Neutrophil (primary cell): Measurements from ENCODE around the gene OR52K2.
"Not testable (repeated sequence)": the region's sequence is repeated elsewhere in the genome, so short reads cannot be mapped to it uniquely, and the experiment has no call there.

Experiments
- H3K27ac ChIP-seq: fragments of 200-600 bp; sonication (generic); 2 replicates; pipeline ENCODE4 v1.5.1; 2016; ENCODE audit warnings: mild to moderate bottlenecking, moderate library complexity
- H3K27me3 ChIP-seq: fragments of 200-600 bp; sonication (generic); 2 replicates; pipeline ENCODE4 v1.6.0; 2016; ENCODE audit warnings: mild to moderate bottlenecking
- H3K36me3 ChIP-seq: fragments of 200-600 bp; sonication (generic); 2 replicates; pipeline ENCODE4 v1.5.1; 2017
- H3K4me1 ChIP-seq, 2 experiments: fragments of 200-600 bp in 1 of 2; sonication (generic) in 1 of 2; 1 replicate in 1 of 2; 2 replicates in 1 of 2; pipeline versions ENCODE4 v1.5.1 to v1.6.1; 2013 to 2016; ENCODE audit warnings: low read depth in 1 of 2, low read length in 1 of 2, mild to moderate bottlenecking in 1 of 2, moderate library complexity in 1 of 2; ENCODE audit not compliant: control insufficient read depth in 1 of 2, insufficient read depth in 1 of 2
- H3K4me3 ChIP-seq, 2 experiments: fragments of 200-600 bp in 1 of 2; sonication (generic) in 1 of 2; 1 replicate in 1 of 2; 2 replicates in 1 of 2; pipeline ENCODE4 v1.5.1; 2013 to 2016; ENCODE audit warnings: low read depth in 1 of 2, low read length in 1 of 2, mild to moderate bottlenecking in 1 of 2, moderate library complexity in 1 of 2
- H3K9me3 ChIP-seq: fragments of 200-600 bp; sonication (generic); 2 replicates; pipeline ENCODE4 v1.5.1; 2016
- TF ChIP-seq, protein P1 (sequence below): fragments of 200-600 bp; sonication (generic); IDR thresholded peaks from 2 replicates; pipeline ENCODE4 v1.5.1; 2016; ENCODE audit warnings: antibody characterized with exemption

OR52K2 gene

DNA sequence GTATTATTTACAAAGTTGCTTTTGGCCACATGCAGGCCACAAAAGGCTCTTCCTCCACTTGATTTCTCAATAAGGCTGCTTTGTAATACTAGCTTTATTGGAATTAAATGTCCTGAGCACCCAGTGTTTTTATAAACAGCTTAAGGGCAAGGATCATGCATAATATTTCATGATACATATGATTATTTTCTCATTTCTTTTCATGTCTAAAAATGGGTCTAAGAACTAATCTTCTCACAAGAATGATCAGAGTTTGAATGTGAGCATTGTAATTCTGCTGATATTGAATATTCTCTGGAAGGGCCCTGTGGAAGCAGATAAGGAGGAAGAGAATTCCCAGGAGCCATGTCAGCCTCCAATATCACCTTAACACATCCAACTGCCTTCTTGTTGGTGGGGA, at the start of gene OR52K2:
OR52K2 (plus strand) TSS at position 301 of the 400 bp plus-strand sequence; CDS start at position 346, 45 bp downstream.
- TF ChIP-seq, protein P1, sequence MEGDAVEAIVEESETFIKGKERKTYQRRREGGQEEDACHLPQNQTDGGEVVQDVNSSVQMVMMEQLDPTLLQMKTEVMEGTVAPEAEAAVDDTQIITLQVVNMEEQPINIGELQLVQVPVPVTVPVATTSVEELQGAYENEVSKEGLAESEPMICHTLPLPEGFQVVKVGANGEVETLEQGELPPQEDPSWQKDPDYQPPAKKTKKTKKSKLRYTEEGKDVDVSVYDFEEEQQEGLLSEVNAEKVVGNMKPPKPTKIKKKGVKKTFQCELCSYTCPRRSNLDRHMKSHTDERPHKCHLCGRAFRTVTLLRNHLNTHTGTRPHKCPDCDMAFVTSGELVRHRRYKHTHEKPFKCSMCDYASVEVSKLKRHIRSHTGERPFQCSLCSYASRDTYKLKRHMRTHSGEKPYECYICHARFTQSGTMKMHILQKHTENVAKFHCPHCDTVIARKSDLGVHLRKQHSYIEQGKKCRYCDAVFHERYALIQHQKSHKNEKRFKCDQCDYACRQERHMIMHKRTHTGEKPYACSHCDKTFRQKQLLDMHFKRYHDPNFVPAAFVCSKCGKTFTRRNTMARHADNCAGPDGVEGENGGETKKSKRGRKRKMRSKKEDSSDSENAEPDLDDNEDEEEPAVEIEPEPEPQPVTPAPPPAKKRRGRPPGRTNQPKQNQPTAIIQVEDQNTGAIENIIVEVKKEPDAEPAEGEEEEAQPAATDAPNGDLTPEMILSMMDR = no peak
- peak within 1 kb of the TSS; percentile 65 for H3K27ac ChIP-seq

DNA sequence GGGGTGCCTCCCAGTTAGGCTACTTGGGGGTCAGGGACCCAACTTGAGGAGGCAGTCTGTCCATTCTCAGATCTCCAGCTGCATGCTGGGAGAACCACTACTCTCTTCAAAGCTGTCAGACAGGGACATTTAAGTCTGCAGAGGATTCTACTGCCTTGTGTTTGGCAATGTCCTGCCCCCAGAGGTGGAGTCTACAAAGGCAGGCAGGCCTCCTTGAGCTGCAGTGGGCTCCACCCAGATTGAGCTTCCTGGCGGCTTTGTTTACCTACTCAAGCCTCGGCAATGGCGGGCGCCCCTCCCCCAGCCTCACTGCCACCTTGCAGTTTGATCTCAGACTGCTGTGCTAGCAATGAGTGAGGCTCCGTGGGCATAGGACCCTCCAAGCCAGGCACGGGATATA, 42.9 kb upstream of the OR52K2 start:
- not testable (repeated sequence) for H3K4me3 ChIP-seq, H3K9me3 ChIP-seq, H3K36me3 ChIP-seq, H3K27ac ChIP-seq, H3K27me3 ChIP-seq, H3K4me1 ChIP-seq

More for the DNA sequence above, at the start of gene OR52K2:
- no peak within 1 kb of the TSS for H3K4me3 ChIP-seq
- H3K27me3 ChIP-seq = no peaks in the 10 kb centered on the region
- H3K4me1 ChIP-seq = peaks cover 34 to 64% of the 10 kb centered on the region in 2 experiments
- peaks cover 22% of the 10 kb centered on the region for H3K36me3 ChIP-seq
- no peaks in the 10 kb centered on the region for H3K9me3 ChIP-seq

DNA sequence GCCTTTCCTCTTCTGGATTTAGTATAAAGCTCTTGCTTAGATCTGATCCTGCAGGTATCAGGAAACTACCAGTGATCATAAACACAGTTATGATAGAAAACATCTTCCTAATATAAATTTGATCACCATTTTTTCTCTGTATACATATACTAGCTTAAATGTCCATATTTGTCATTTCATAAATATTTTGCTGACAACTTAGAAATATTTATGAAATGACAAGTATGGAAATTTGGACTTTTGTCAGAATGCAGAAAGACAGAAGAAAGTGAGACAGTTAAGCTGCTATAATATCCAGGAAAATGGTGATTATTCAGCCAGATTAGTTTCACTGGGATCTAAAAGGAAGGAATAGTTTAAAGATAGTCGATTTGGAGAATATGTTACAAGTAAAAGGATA, 32.8 kb upstream of the OR52K2 start:
- TF ChIP-seq, protein P1 = no peak
- Histone ChIP-seq H3K27me3 (no peaks in the 10 kb centered on the region), H3K9me3 (no peaks in the 10 kb centered on the region), H3K4me3 (no peak overlapping the region), H3K4me1 (no peaks in the 10 kb centered on the region), H3K27ac (no peak overlapping the region), H3K36me3 (peaks cover 11% of the 10 kb centered on the region)

DNA sequence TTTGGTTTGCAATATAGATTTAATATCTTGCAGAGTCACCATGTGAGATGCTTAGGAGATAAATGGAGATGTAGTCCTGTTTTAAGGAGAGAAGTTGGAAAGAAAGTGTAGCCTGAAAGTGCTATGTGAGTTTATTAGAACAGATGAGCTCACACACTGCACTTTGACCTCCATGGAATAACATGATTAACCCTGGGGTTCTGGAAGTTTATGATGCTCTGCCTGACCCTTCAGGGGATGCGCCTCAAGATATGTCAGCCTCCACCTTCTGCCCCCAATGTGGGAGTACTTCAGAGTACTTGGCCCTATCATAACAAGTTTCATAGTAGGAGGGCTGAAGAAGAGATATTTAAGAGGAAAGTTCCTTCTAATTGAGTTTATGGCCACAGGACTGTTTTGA, 32.3 kb upstream of the OR52K2 start:
- Histone ChIP-seq H3K27me3 (no peaks in the 10 kb centered on the region), H3K9me3 (no peaks in the 10 kb centered on the region), H3K4me1 (no peaks in the 10 kb centered on the region), H3K36me3 (peaks cover 11% of the 10 kb centered on the region), H3K27ac (peak overlapping the region; percentile 24), H3K4me3 (no peak overlapping the region)
- TF ChIP-seq, protein P1 = no peak

DNA sequence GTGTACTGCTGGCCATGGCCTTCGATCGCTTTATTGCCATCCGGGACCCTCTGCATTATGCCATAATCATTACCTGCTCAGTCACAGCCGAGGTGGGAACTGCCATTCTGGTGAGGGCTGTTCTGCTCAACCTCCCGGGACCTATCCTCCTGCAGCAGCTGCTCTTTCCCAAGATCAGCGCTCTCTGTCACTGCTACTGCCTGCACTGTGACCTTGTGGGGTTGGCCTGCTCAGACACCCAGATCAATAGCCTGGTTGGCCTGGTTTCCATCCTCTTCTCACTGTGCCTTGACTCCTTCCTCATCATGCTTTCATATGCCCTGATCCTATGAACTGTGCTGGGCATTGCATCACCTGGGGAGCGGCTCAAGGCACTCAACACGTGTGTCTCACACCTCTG, 30.7 kb upstream of the OR52K2 start:
- Histone ChIP-seq H3K9me3 (no peaks in the 10 kb centered on the region), H3K4me3 (no peak overlapping the region), H3K36me3 (peaks cover 11% of the 10 kb centered on the region), H3K27ac (no peak overlapping the region), H3K4me1 (no peaks in the 10 kb centered on the region), H3K27me3 (no peaks in the 10 kb centered on the region)
- TF ChIP-seq, protein P1 = no peak

DNA sequence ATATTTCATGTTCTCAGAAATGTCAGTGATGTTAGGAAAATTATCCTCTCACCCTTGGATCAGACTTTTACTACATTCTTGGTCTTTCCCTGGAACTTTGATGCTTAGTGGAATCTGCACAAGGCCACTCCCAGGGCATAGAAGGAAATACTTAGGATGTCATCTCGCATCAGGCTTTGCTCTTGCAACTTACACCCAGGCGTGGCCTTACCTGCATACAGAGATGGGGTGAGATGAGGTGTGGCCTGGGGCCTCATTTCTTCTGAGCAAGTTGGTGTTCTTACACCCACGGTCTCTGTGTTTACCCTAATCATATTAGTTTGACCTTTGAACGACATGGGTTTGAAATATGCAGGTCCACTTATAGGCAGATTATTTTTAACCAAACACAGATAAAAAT, 19.0 kb upstream of the OR52K2 start:
- H3K36me3 ChIP-seq = no peaks in the 10 kb centered on the region
- H3K4me3 ChIP-seq = no peak overlapping the region
- no peak overlapping the region for H3K27ac ChIP-seq
- TF ChIP-seq, protein P1 = no peak
- H3K9me3 ChIP-seq = no peaks in the 10 kb centered on the region
- no peaks in the 10 kb centered on the region for H3K27me3 ChIP-seq
- peaks cover 21 to 25% of the 10 kb centered on the region in 2 experiments for H3K4me1 ChIP-seq
